Caco-2 (cell line): Measurements from ENCODE around the gene IQSEC3. TPM values are rescaled to one million over a fixed set of nuclear protein-coding genes. Genes with fewer than 3 reads are reported as not detected.

Experiments used
- BruUV-seq: library from RNA; stranded (reverse); fragments of 400-500 nt; replicated peaks from 2 replicates; lab custom pipeline; 2021; lab: Mats Ljungman, UMichigan
- CTCF ChIA-PET: fragments of 300-600 bp; sonication (Branson Sonifier 250); formaldehyde crosslinking; loops from one replicate; lab custom pipeline; 2022; ENCODE audit warnings: antibody characterized with exemption; lab: Charles Lee
- POLR2A ChIA-PET: fragments of 300-600 bp; sonication (Branson Sonifier 250); formaldehyde crosslinking; loops from one replicate; lab custom pipeline; 2022; ENCODE audit warnings: antibody characterized with exemption; lab: Charles Lee
- DNase-seq, 2 experiments: peaks; one replicate each; pipeline versions ENCODE4 v3.0.0 to v3.0.0-alpha.2; 2020 to 2022
- H3K27me3 ChIP-seq: replicated peaks from 2 replicates; pipeline ENCODE4 v1.6.0; 2011; ENCODE audit warnings: low read length; ENCODE audit not compliant: control insufficient read depth, insufficient read depth
- H3K36me3 ChIP-seq: 2 replicates; pipeline ENCODE4 v1.5.1; 2011; ENCODE audit warnings: low read length; ENCODE audit not compliant: control insufficient read depth, insufficient read depth
- H3K4me1 ChIP-seq: fragments of 250-450 bp; sonication (Bioruptor Pico); 2 replicates; pipeline ENCODE4 v1.5.1; 2020; ENCODE audit warnings: mild to moderate bottlenecking
- H3K4me3 ChIP-seq: 2 replicates; pipeline ENCODE4 v1.5.1; 2011; ENCODE audit warnings: low read depth, mild to moderate bottlenecking, control low read depth, low read length
- H3K9me3 ChIP-seq: fragments of 250-450 bp; sonication (Bioruptor Pico); 2 replicates; pipeline ENCODE4 v1.5.1; 2020; ENCODE audit warnings: mild to moderate bottlenecking, moderate library complexity
- H3K27ac Mint-ChIP-seq: one replicate; pipeline ENCODE4 v1.8.0; 2022; ENCODE audit warnings: mixed read lengths; ENCODE audit not compliant: unreplicated experiment
- H3K27me3 Mint-ChIP-seq: one replicate; pipeline ENCODE4 v1.8.0; 2022; ENCODE audit warnings: mixed read lengths; ENCODE audit not compliant: insufficient read depth, unreplicated experiment
- H3K36me3 Mint-ChIP-seq: one replicate; pipeline ENCODE4 v1.8.0; 2022; ENCODE audit warnings: mild to moderate bottlenecking, mixed read lengths; ENCODE audit not compliant: insufficient read depth, unreplicated experiment
- H3K4me1 Mint-ChIP-seq: one replicate; pipeline ENCODE4 v1.8.0; 2022; ENCODE audit warnings: low read depth, mixed read lengths; ENCODE audit not compliant: unreplicated experiment
- H3K4me3 Mint-ChIP-seq: one replicate; pipeline ENCODE4 v1.8.0; 2022; ENCODE audit warnings: mild to moderate bottlenecking, moderate library complexity, mixed read lengths; ENCODE audit not compliant: unreplicated experiment
- H3K9me3 Mint-ChIP-seq: one replicate; pipeline ENCODE4 v1.8.0; 2022; ENCODE audit warnings: mixed read lengths; ENCODE audit not compliant: unreplicated experiment
- CTCF ChIP-seq, 2 experiments: fragments of 200-600 bp in 1 of 2; IDR thresholded peaks; 1 replicate in 1 of 2; 2 replicates in 1 of 2; pipeline versions ENCODE4 v1.5.1 to v1.8.0; 2011 to 2022; ENCODE audit warnings: antibody characterized with exemption in 1 of 2, control low read depth in 1 of 2, inconsistent platforms in 1 of 2, low read depth in 1 of 2, low read length in 1 of 2, mild to moderate bottlenecking in 1 of 2, moderate library complexity in 1 of 2; ENCODE audit not compliant: insufficient read depth in 1 of 2, severe bottlenecking in 1 of 2, unreplicated experiment in 1 of 2
- intact Hi-C: fragments of 100-400 bp; cut with micrococcal nuclease; formaldehyde crosslinking; loops from one replicate; pipeline ENCODE4 v1.10.0; 2022; ENCODE audit not compliant: unreplicated experiment
- total RNA-seq: library from RNA; stranded (reverse); gene quantifications from 2 replicates; pipeline ENCODE4 v1.2.3, GENCODE V29; 2022

IQSEC3 gene
- total RNA-seq, 1 experiment from 2014 or later, result 0.59 TPM

GRCh38 chr12:53735-54730, 12.5 kb upstream of the IQSEC3 start:
- H3K4me3 Mint-ChIP-seq, result no peak overlapping the region
- intact Hi-C loops, result no loop called here
- no peaks in the 10 kb centered on the region for H3K36me3 Mint-ChIP-seq
- no peak for TF ChIP-seq CTCF (IDR thresholded peaks at IDR 0.05; ENCODE audit: insufficient read depth in 1 of 2, low read depth in 1 of 2, low read length in 1 of 2, severe bottlenecking in 1 of 2, unreplicated experiment in 1 of 2)
- no peak overlapping the region for H3K4me3 ChIP-seq
- no TSS peak for BruUV-seq
- CTCF ChIA-PET, result no interaction called here
- H3K4me1 ChIP-seq, result no peaks in the 10 kb centered on the region
- H3K27me3 Mint-ChIP-seq, result peaks cover 47% of the 10 kb centered on the region
- POLR2A ChIA-PET, result interaction anchor here (0.5 to 0.6 kb wide), 2 partner anchors 31 to 61 kb away, joined by 3 read pairs; no protein-coding TSS in a partner anchor
- DNase-seq, result no peak
- H3K9me3 Mint-ChIP-seq, result no peaks in the 10 kb centered on the region
- H3K36me3 ChIP-seq, result no peaks in the 10 kb centered on the region
- H3K9me3 ChIP-seq, result no peaks in the 10 kb centered on the region
- H3K27me3 ChIP-seq, result peaks cover 4% of the 10 kb centered on the region
- H3K27ac Mint-ChIP-seq, result no peak overlapping the region
- H3K4me1 Mint-ChIP-seq, result no peaks in the 10 kb centered on the region

GRCh38 chr12:54750-55535, 11.6 kb upstream of the IQSEC3 start:
- no peaks in the 10 kb centered on the region for H3K36me3 ChIP-seq
- Mint-ChIP-seq H3K36me3 (no peaks in the 10 kb centered on the region), H3K4me3 (no peak overlapping the region), H3K9me3 (peaks cover 4% of the 10 kb centered on the region), H3K27me3 (peaks cover 48% of the 10 kb centered on the region), H3K4me1 (no peaks in the 10 kb centered on the region), H3K27ac (no peak overlapping the region)
- H3K9me3 ChIP-seq, result 0 out of 2 replicates have a peak, but pooled peaks cover 4% of the 10 kb centered on the region
- H3K4me3 ChIP-seq, result no peak overlapping the region
- CTCF ChIA-PET, result no interaction called here
- peaks cover 4% of the 10 kb centered on the region for H3K27me3 ChIP-seq
- no peak for TF ChIP-seq CTCF (IDR thresholded peaks at IDR 0.05; ENCODE audit: insufficient read depth in 1 of 2, low read depth in 1 of 2, low read length in 1 of 2, severe bottlenecking in 1 of 2, unreplicated experiment in 1 of 2)
- BruUV-seq, result no TSS peak
- DNase-seq, result no peak
- intact Hi-C loops, result no loop called here
- H3K4me1 ChIP-seq, result no peaks in the 10 kb centered on the region
- POLR2A ChIA-PET, result no interaction called here

- Histone ChIP-seq H3K36me3 (no peaks in the 10 kb centered on the region), H3K9me3 (0 out of 2 replicates have a peak, but pooled peaks cover 4% of the 10 kb centered on the region), H3K27me3 (peaks cover 4% of the 10 kb centered on the region), H3K4me3 (no peak overlapping the region), H3K4me1 (no peaks in the 10 kb centered on the region)
- peaks cover 18% of the 10 kb centered on the region for H3K9me3 Mint-ChIP-seq
- ChIA-PET POLR2A (no interaction called here), CTCF (interaction anchor here (1.1 kb wide), 1 partner anchor 147 kb away, joined by 3 read pairs; no protein-coding TSS in a partner anchor)
- no TSS peak for BruUV-seq
- no peaks in the 10 kb centered on the region for H3K36me3 Mint-ChIP-seq
- TF ChIP-seq CTCF (IDR thresholded peaks at IDR 0.05; ENCODE audit: insufficient read depth in 1 of 2, low read depth in 1 of 2, low read length in 1 of 2, severe bottlenecking in 1 of 2, unreplicated experiment in 1 of 2), result no peak
- no peak overlapping the region for H3K27ac Mint-ChIP-seq
- H3K4me1 Mint-ChIP-seq, result no peaks in the 10 kb centered on the region
- no peak for DNase-seq
- no peak overlapping the region for H3K4me3 Mint-ChIP-seq
- intact Hi-C loops, result no loop called here
- peaks cover 54% of the 10 kb centered on the region for H3K27me3 Mint-ChIP-seq
Observed at GRCh38 chr12:56683-57346, 9.8 kb upstream of the IQSEC3 start.
